ENCODE data around the gene TNNT3.

Gene TNNT3

GRCh38 chr11:1922481-1923081 is 3.1 kb downstream of the TNNT3 start:
- TF ChIP-seq, protein P1, sequence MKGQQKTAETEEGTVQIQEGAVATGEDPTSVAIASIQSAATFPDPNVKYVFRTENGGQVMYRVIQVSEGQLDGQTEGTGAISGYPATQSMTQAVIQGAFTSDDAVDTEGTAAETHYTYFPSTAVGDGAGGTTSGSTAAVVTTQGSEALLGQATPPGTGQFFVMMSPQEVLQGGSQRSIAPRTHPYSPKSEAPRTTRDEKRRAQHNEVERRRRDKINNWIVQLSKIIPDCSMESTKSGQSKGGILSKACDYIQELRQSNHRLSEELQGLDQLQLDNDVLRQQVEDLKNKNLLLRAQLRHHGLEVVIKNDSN (IDR thresholded peaks at IDR 0.05), result no peak
- no peak for TF ChIP-seq REST (IDR thresholded peaks at IDR 0.05; ENCODE audit: low read depth)
- no peak for TF ChIP-seq RAD21 (IDR thresholded peaks at IDR 0.05; ENCODE audit: low read depth)
- no peak for TF ChIP-seq EGR1 (IDR thresholded peaks at IDR 0.05)
- TF ChIP-seq CREB1 (IDR thresholded peaks at IDR 0.05; ENCODE audit: low read depth), result no peak
- TF ChIP-seq FOXM1 (IDR thresholded peaks at IDR 0.05; ENCODE audit: borderline replicate concordance, low read depth), result no peak
- no peak for TF ChIP-seq TEAD4 (IDR thresholded peaks at IDR 0.05)
- TF ChIP-seq YY1 (IDR thresholded peaks at IDR 0.05; ENCODE audit: low read depth), result no peak
- TF ChIP-seq TAF1 (IDR thresholded peaks at IDR 0.05; ENCODE audit: low read depth), result no peak
- no peak for TF ChIP-seq CEBPB (IDR thresholded peaks at IDR 0.05)
- no peak for TF ChIP-seq ZBTB7A (IDR thresholded peaks at IDR 0.05; ENCODE audit: low read depth)
- TF ChIP-seq TCF12 (IDR thresholded peaks at IDR 0.05; ENCODE audit: low read depth), result no peak
- TF ChIP-seq MAX (IDR thresholded peaks at IDR 0.05), result no peak

GRCh38 chr11:1923201-1923956 is 3.9 kb downstream of the TNNT3 start:
- TF ChIP-seq CEBPB (IDR thresholded peaks at IDR 0.05) (no peak), RAD21 (IDR thresholded peaks at IDR 0.05; ENCODE audit: low read depth) (no peak), ZBTB7A (IDR thresholded peaks at IDR 0.05; ENCODE audit: low read depth) (no peak), CREB1 (IDR thresholded peaks at IDR 0.05; ENCODE audit: low read depth) (no peak), TEAD4 (IDR thresholded peaks at IDR 0.05) (no peak)
- TF ChIP-seq, protein P1 (IDR thresholded peaks at IDR 0.05), result no peak

DNA sequence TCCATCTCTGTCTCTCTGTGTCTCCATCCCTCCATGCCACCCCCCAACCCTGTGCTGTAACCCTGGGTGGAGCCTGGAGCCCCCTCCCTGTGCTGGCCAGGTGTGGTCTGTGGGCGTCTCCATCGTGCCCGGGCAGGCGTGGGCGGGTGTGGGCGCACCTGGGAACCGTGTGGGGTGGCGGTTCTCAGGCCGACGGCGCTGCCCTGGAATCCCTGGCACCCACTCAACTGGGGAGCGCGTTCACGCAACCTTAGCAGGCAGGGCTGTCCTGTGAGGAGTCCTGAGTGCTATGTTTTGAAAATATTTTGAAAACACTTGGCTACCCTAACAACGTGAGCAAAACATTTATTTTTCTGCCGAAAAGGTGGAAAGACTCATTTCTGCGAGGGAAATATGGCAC is 4.7 kb downstream of the TNNT3 start:
- no peak for TF ChIP-seq RAD21 (IDR thresholded peaks at IDR 0.05; ENCODE audit: low read depth)
- TF ChIP-seq TEAD4 (IDR thresholded peaks at IDR 0.05), result no peak
- TF ChIP-seq FOXM1 (IDR thresholded peaks at IDR 0.05; ENCODE audit: borderline replicate concordance, low read depth), result no peak
- no peak for TF ChIP-seq REST (IDR thresholded peaks at IDR 0.05; ENCODE audit: low read depth)
- TF ChIP-seq EP300 (IDR thresholded peaks at IDR 0.05; ENCODE audit: borderline replicate concordance), result no peak
- no peak for TF ChIP-seq CEBPB (IDR thresholded peaks at IDR 0.05)

- TF ChIP-seq YY1 (IDR thresholded peaks at IDR 0.05; ENCODE audit: low read depth), result no peak
- TF ChIP-seq TEAD4 (IDR thresholded peaks at IDR 0.05), result no peak
- TF ChIP-seq TCF12 (IDR thresholded peaks at IDR 0.05; ENCODE audit: low read depth), result no peak
- no peak for TF ChIP-seq FOXM1 (IDR thresholded peaks at IDR 0.05; ENCODE audit: borderline replicate concordance, low read depth)
- TF ChIP-seq EP300 (IDR thresholded peaks at IDR 0.05; ENCODE audit: borderline replicate concordance), result no peak
- no peak for TF ChIP-seq REST (IDR thresholded peaks at IDR 0.05; ENCODE audit: low read depth)
- TF ChIP-seq TAF1 (IDR thresholded peaks at IDR 0.05; ENCODE audit: low read depth), result no peak
- no peak for TF ChIP-seq MAX (IDR thresholded peaks at IDR 0.05)
- TF ChIP-seq CREB1 (IDR thresholded peaks at IDR 0.05; ENCODE audit: low read depth), result no peak
- no peak for TF ChIP-seq NFIC (IDR thresholded peaks at IDR 0.05)
Observed at GRCh38 chr11:1924646-1925372, 5.3 kb downstream of the TNNT3 start.
